CD4-positive, alpha-beta memory T cell (primary cell): Measurements from ENCODE around the gene CD300LF. TPM values are rescaled to one million over a fixed set of nuclear protein-coding genes. Genes with fewer than 3 reads are reported as not detected.

Source experiments
- CTCF ChIA-PET: fragments of 350-600 bp; sonication (Branson Sonifier 250); formaldehyde crosslinking; loops from one replicate; lab custom pipeline; 2021; ENCODE audit warnings: inconsistent platforms; ENCODE audit not compliant: partially characterized antibody; lab: Charles Lee
- POLR2A ChIA-PET: fragments of 350-600 bp; sonication (Branson Sonifier 250); formaldehyde crosslinking; loops from one replicate; lab custom pipeline; 2021; ENCODE audit not compliant: partially characterized antibody; lab: Charles Lee
- DNase-seq, 5 donors: peaks; one replicate each; pipeline versions ENCODE4 v3.0.0 to v3.0.0-alpha.2; 2020 to 2022; ENCODE audit warnings: mixed read lengths in 1 of 5
- H3K27ac ChIP-seq: one replicate; pipeline ENCODE4 v1.7.0; 2013; ENCODE audit warnings: low read depth, low read length
- H3K27me3 ChIP-seq: 2 replicates; pipeline ENCODE4 v1.7.0; 2013; ENCODE audit warnings: mild to moderate bottlenecking, low read length, moderate library complexity; ENCODE audit not compliant: insufficient read depth
- H3K36me3 ChIP-seq: 2 replicates; pipeline ENCODE4 v1.7.0; 2013; ENCODE audit warnings: mild to moderate bottlenecking, low read length, moderate library complexity; ENCODE audit not compliant: insufficient read depth
- H3K4me1 ChIP-seq: 2 replicates; pipeline ENCODE4 v1.7.0; 2013; ENCODE audit warnings: mild to moderate bottlenecking, low read length, moderate library complexity; ENCODE audit not compliant: insufficient read depth
- H3K4me3 ChIP-seq, 2 donors: one replicate each; pipeline ENCODE4 v1.7.0; 2013; ENCODE audit warnings: low read length in 2 of 2, mild to moderate bottlenecking in 1 of 2
- H3K9me3 ChIP-seq, 2 donors: one replicate each; pipeline ENCODE4 v1.7.0; 2013; ENCODE audit warnings: low read length in 2 of 2, control low read depth in 1 of 2; ENCODE audit not compliant: control insufficient read depth in 1 of 2
- H3K27ac Mint-ChIP-seq, 7 donors: one replicate each; pipeline ENCODE4 v1.8.0; 2020 to 2021; ENCODE audit warnings: mixed read lengths in 7 of 7, mild to moderate bottlenecking in 6 of 7, inconsistent platforms in 3 of 7, moderate library complexity in 3 of 7
- H3K27me3 Mint-ChIP-seq, 2 donors: one replicate each; pipeline ENCODE4 v1.8.0; 2020 to 2021; ENCODE audit warnings: mixed read lengths in 2 of 2
- H3K36me3 Mint-ChIP-seq, 2 donors: one replicate each; pipeline ENCODE4 v1.8.0; 2020 to 2021; ENCODE audit warnings: mixed read lengths in 2 of 2, inconsistent platforms in 1 of 2, mild to moderate bottlenecking in 1 of 2
- H3K4me1 Mint-ChIP-seq, 4 donors: one replicate each; pipeline ENCODE4 v1.8.0; 2020 to 2021; ENCODE audit warnings: mixed read lengths in 4 of 4, mild to moderate bottlenecking in 1 of 4
- H3K4me3 Mint-ChIP-seq, 8 donors: one replicate each; pipeline ENCODE4 v1.8.0; 2020 to 2021; ENCODE audit warnings: mixed read lengths in 8 of 8, mild to moderate bottlenecking in 7 of 8, moderate library complexity in 6 of 8, inconsistent platforms in 3 of 8
- H3K9me3 Mint-ChIP-seq, 8 donors: one replicate each; pipeline ENCODE4 v1.8.0; 2020 to 2021; ENCODE audit warnings: mixed read lengths in 8 of 8, mild to moderate bottlenecking in 5 of 8, inconsistent platforms in 3 of 8, moderate library complexity in 1 of 8
- intact Hi-C: fragments of 100-400 bp; cut with micrococcal nuclease; formaldehyde crosslinking; loops from one replicate; pipeline ENCODE4 v1.15.1; 2023
- polyA plus RNA-seq, 2 donors: library from polyadenylated mRNA; unstranded; fragments of 300-500 nt; fragmentation: Illumina TruSeq; gene quantifications; one replicate each; pipeline ENCODE4 v1.2.3, GENCODE V29; 2021
- total RNA-seq, 2 experiments: library from RNA; stranded (reverse); gene quantifications; one replicate each; pipeline ENCODE4 v1.2.3, GENCODE V29; 2021

The CD300LF gene
- total and polyA plus RNA-seq, 4 experiments from 2014 or later: 0.23 TPM; not detected in 3

- no peaks in the 10 kb centered on the region for H3K9me3 ChIP-seq
- peak within 1 kb of the TSS; percentile 88 to 98 (median 94) for H3K27ac Mint-ChIP-seq
- DNase-seq: peak; percentile 61 to 96 (median 94)
- peaks cover 24 to 39% of the 10 kb centered on the region in 2 donors for H3K36me3 Mint-ChIP-seq
- CTCF ChIA-PET: interaction anchor here (0.9 to 8.8 kb wide), 12 partner anchors 10 to 125 kb away, joined by 3 to 144 read pairs (median 14); partner anchors contain the start of genes FDXR, NAT9 and RAB37
- no peaks in the 10 kb centered on the region for H3K9me3 Mint-ChIP-seq
- H3K27ac ChIP-seq: peak within 1 kb of the TSS; percentile 80
- peaks cover 73% of the 10 kb centered on the region for H3K4me1 ChIP-seq
- no peaks in the 10 kb centered on the region for H3K27me3 Mint-ChIP-seq
- peaks cover 43 to 81% (median 60%) of the 10 kb centered on the region in 4 donors for H3K4me1 Mint-ChIP-seq
- no peaks in the 10 kb centered on the region for H3K36me3 ChIP-seq
- H3K4me3 ChIP-seq: peak within 1 kb of the TSS; percentile 64 to 92
- intact Hi-C loops: loop anchor here (1.0 kb wide), 3 partner anchors 22 to 125 kb away; partner anchors contain the start of gene NAT9
- peak within 1 kb of the TSS; percentile 90 to 99 (median 98) for H3K4me3 Mint-ChIP-seq
- H3K27me3 ChIP-seq: no peaks in the 10 kb centered on the region
- POLR2A ChIA-PET: interaction anchor here (1.4 to 20.4 kb wide), 8 partner anchors 7 to 124 kb away, joined by 3 to 489 read pairs (median 27); partner anchors contain the start of genes FDXR, NAT9 and RAB37
These were observed 36.0 kb upstream of the CD300LF start, which contains the start of gene NHERF1 for GRCh38 chr17:74748529-74749278. Gene NHERF1, plus strand, starts transcription at chr17:74748628. Its CDS starts 219 bp downstream, at chr17:74748847.

DNA sequence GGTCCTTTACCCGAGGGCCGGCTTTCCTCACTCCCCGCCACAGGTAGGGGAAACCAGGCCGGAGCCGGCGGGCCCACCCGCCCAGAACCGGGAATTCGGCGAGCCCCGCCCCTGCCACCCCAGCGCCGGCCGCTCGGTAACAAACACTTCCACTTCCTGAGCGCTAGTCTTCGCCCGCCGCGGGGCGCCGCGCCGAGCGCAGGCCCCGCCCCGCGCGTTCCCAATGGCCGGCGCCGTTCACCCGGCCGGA, 35.5 kb upstream of the CD300LF start:
- POLR2A ChIA-PET: interaction anchor here (1.3 to 20.4 kb wide), 5 partner anchors 11 to 124 kb away, joined by 3 to 489 read pairs (median 166); partner anchors contain the start of genes FDXR, NAT9 and RAB37
- peaks cover 44 to 81% (median 61%) of the 10 kb centered on the region in 4 donors for H3K4me1 Mint-ChIP-seq
- CTCF ChIA-PET: interaction anchor here (4.5 to 4.6 kb wide), 5 partner anchors 8 to 115 kb away, joined by 59 to 144 read pairs (median 77); partner anchors contain the start of genes GRIN2C and NAT9
- H3K27me3 Mint-ChIP-seq: no peaks in the 10 kb centered on the region
- Histone ChIP-seq H3K36me3 (no peaks in the 10 kb centered on the region), H3K27me3 (no peaks in the 10 kb centered on the region), H3K4me1 (peaks cover 73% of the 10 kb centered on the region), H3K4me3 (peak overlapping the region; percentile 6 to 92), H3K27ac (peak overlapping the region; percentile 80), H3K9me3 (no peaks in the 10 kb centered on the region)
- peak overlapping the region in 3 of 7 donors; percentile 35 to 88 (median 36) for H3K27ac Mint-ChIP-seq
- H3K36me3 Mint-ChIP-seq: peaks cover 24 to 36% of the 10 kb centered on the region in 2 donors
- no peaks in the 10 kb centered on the region for H3K9me3 Mint-ChIP-seq
- peak in 1 of 5 donors; percentile 88 for DNase-seq
- intact Hi-C loops: loop anchor here (1.0 kb wide), 3 partner anchors 22 to 125 kb away; partner anchors contain the start of gene NAT9
- H3K4me3 Mint-ChIP-seq: peak overlapping the region; percentile 71 to 99 (median 82)

- H3K4me1 Mint-ChIP-seq: peaks cover 42 to 81% (median 60%) of the 10 kb centered on the region in 4 donors
- peak in 1 of 5 donors; percentile 40 for DNase-seq
- no peaks in the 10 kb centered on the region for H3K27me3 Mint-ChIP-seq
- H3K36me3 Mint-ChIP-seq: peaks cover 15 to 26% of the 10 kb centered on the region in 2 donors
- Histone ChIP-seq H3K9me3 (no peaks in the 10 kb centered on the region), H3K36me3 (no peaks in the 10 kb centered on the region), H3K27me3 (no peaks in the 10 kb centered on the region), H3K4me1 (peaks cover 73% of the 10 kb centered on the region), H3K27ac (peak overlapping the region; percentile 80), H3K4me3 (no peak overlapping the region)
- H3K4me3 Mint-ChIP-seq: peak overlapping the region; percentile 36 to 99 (median 79)
- H3K27ac Mint-ChIP-seq: peak overlapping the region; percentile 76 to 92 (median 88)
- intact Hi-C loops: no loop called here
- H3K9me3 Mint-ChIP-seq: no peaks in the 10 kb centered on the region
- POLR2A ChIA-PET: interaction anchor here (1.3 to 20.4 kb wide), 9 partner anchors 8 to 126 kb away, joined by 4 to 489 read pairs (median 12); partner anchors contain the start of genes FDXR, NAT9 and RAB37
- CTCF ChIA-PET: interaction anchor here (0.9 to 4.6 kb wide), 11 partner anchors 10 to 215 kb away, joined by 3 to 144 read pairs (median 58); partner anchors contain the start of genes FDXR, GRIN2C, NAT9 and RAB37
These were observed 34.2 kb upstream of the CD300LF start for GRCh38 chr17:74746922-74747321.

DNA sequence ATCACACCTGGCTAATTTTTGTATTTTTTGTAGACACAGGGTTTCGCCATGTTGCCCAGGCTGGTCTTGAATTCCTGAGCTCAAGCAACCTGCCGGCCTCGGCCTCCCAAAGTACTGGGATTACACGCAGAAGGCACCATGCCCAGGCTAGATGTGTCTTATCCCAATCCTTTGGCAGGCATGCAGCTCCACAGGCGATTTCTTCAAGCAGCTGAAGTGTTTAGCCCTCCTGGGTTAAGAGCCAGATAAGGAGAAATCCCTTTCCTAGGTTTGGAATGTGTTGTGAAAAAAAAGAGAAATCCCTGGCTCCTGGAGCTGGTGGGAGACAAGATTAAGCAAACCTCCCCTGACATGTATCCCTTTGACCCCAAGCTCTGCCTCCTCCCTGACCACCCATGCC, 33.7 kb upstream of the CD300LF start:
- Histone ChIP-seq H3K4me3 (no peak overlapping the region), H3K9me3 (no peaks in the 10 kb centered on the region), H3K27me3 (no peaks in the 10 kb centered on the region), H3K36me3 (no peaks in the 10 kb centered on the region), H3K4me1 (peaks cover 73% of the 10 kb centered on the region), H3K27ac (peak overlapping the region; percentile 80)
- Mint-ChIP-seq H3K27ac (peak overlapping the region; percentile 76 to 92 (median 88)), H3K4me3 (peak overlapping the region; percentile 36 to 99 (median 79)), H3K27me3 (no peaks in the 10 kb centered on the region), H3K36me3 (peaks cover 14 to 21% of the 10 kb centered on the region in 2 donors), H3K4me1 (peaks cover 48 to 81% (median 60%) of the 10 kb centered on the region in 4 donors), H3K9me3 (no peaks in the 10 kb centered on the region)
- DNase-seq: peak in 1 of 5 donors; percentile 7
- POLR2A ChIA-PET: interaction anchor here (1.3 to 20.4 kb wide), 9 partner anchors 9 to 127 kb away, joined by 5 to 489 read pairs (median 12); partner anchors contain the start of genes FDXR, NAT9 and RAB37
- CTCF ChIA-PET: interaction anchor here (0.9 to 4.6 kb wide), 17 partner anchors 10 to 216 kb away, joined by 3 to 144 read pairs (median 11); partner anchors contain the start of genes FDXR, GRIN2C, NAT9 and RAB37
- intact Hi-C loops: no loop called here

- H3K36me3 ChIP-seq: no peaks in the 10 kb centered on the region
- ChIA-PET POLR2A (interaction anchor here (1.2 to 20.4 kb wide), 11 partner anchors 8 to 128 kb away, joined by 3 to 489 read pairs (median 10); partner anchors contain the start of genes FDXR, NAT9 and RAB37), CTCF (interaction anchor here (0.8 to 4.6 kb wide), 21 partner anchors 9 to 216 kb away, joined by 3 to 144 read pairs (median 6); partner anchors contain the start of genes FDXR, GRIN2C, NAT9 and RAB37)
- intact Hi-C loops: no loop called here
- no peaks in the 10 kb centered on the region for H3K9me3 ChIP-seq
- Mint-ChIP-seq H3K27me3 (no peaks in the 10 kb centered on the region), H3K36me3 (peaks cover 11 to 13% of the 10 kb centered on the region in 2 donors), H3K4me1 (peaks cover 42 to 81% (median 59%) of the 10 kb centered on the region in 4 donors), H3K27ac (peak overlapping the region in 3 of 7 donors; percentile 17 to 80 (median 76)), H3K4me3 (peak overlapping the region in 3 of 8 donors; percentile 7 to 79 (median 33)), H3K9me3 (no peaks in the 10 kb centered on the region)
- peak in 1 of 5 donors; percentile 22 for DNase-seq
- no peak overlapping the region for H3K4me3 ChIP-seq
- no peaks in the 10 kb centered on the region for H3K27me3 ChIP-seq
- peaks cover 73% of the 10 kb centered on the region for H3K4me1 ChIP-seq
- H3K27ac ChIP-seq: no peak overlapping the region
These were observed 32.9 kb upstream of the CD300LF start for GRCh38 chr17:74745548-74746177.
